Osteocyte (in vitro differentiated cells): ENCODE data around the gene MYOC. TPM values are rescaled to one million over a fixed set of nuclear protein-coding genes. Genes with fewer than 3 reads are reported as not detected.
"Not testable (repeated sequence)": the region's sequence is repeated elsewhere in the genome, so short reads cannot be mapped to it uniquely, and the experiment has no call there.

Source experiments
- DNase-seq: peaks from one replicate; pipeline ENCODE4 v3.0.0; 2021; ENCODE audit warnings: mixed read lengths; ENCODE audit not compliant: unreplicated experiment; ENCODE audit errors: extremely low spot score
- H3K27ac Mint-ChIP-seq: one replicate; pipeline ENCODE4 v1.8.0; 2021; ENCODE audit warnings: mild to moderate bottlenecking, mixed read lengths; ENCODE audit not compliant: unreplicated experiment
- H3K27me3 Mint-ChIP-seq: one replicate; pipeline ENCODE4 v1.8.0; 2021; ENCODE audit warnings: mixed read lengths; ENCODE audit not compliant: unreplicated experiment
- H3K36me3 Mint-ChIP-seq: one replicate; pipeline ENCODE4 v1.8.0; 2021; ENCODE audit warnings: mixed read lengths; ENCODE audit not compliant: unreplicated experiment
- H3K4me1 Mint-ChIP-seq: one replicate; pipeline ENCODE4 v1.8.0; 2021; ENCODE audit warnings: mixed read lengths; ENCODE audit not compliant: unreplicated experiment
- H3K4me3 Mint-ChIP-seq: one replicate; pipeline ENCODE4 v1.8.0; 2021; ENCODE audit warnings: mild to moderate bottlenecking, moderate library complexity, mixed read lengths; ENCODE audit not compliant: unreplicated experiment
- H3K9me3 Mint-ChIP-seq: one replicate; pipeline ENCODE4 v1.8.0; 2021; ENCODE audit warnings: mixed read lengths; ENCODE audit not compliant: unreplicated experiment
- CTCF ChIP-seq: fragments of 200-600 bp; sonication (generic); IDR thresholded peaks from 2 replicates; pipeline ENCODE4 v1.5.0; 2021; ENCODE audit warnings: antibody characterized with exemption, mild to moderate bottlenecking, moderate library complexity
- total RNA-seq: library from RNA; stranded (reverse); gene quantifications from 2 replicates; pipeline ENCODE4 v1.2.1, GENCODE V29; 2021

Gene MYOC
- total RNA-seq, 1 donor from 2014 or later = not detected

GRCh38 chr1:171627020-171627419 lies 25.5 kb downstream of the MYOC start:
- Mint-ChIP-seq H3K27me3 (peaks cover 18% of the 10 kb centered on the region), H3K4me1 (no peaks in the 10 kb centered on the region), H3K9me3 (no peaks in the 10 kb centered on the region), H3K27ac (no peak overlapping the region), H3K36me3 (no peaks in the 10 kb centered on the region), H3K4me3 (no peak overlapping the region)
- TF ChIP-seq CTCF = no peak
- no peak for DNase-seq

- H3K27ac Mint-ChIP-seq = no peak overlapping the region
- H3K27me3 Mint-ChIP-seq = peaks cover 21% of the 10 kb centered on the region
- TF ChIP-seq CTCF = no peak
- no peaks in the 10 kb centered on the region for H3K36me3 Mint-ChIP-seq
- no peak for DNase-seq
- H3K4me3 Mint-ChIP-seq = no peak overlapping the region
- no peaks in the 10 kb centered on the region for H3K4me1 Mint-ChIP-seq
- no peaks in the 10 kb centered on the region for H3K9me3 Mint-ChIP-seq
These were observed 27.3 kb downstream of the MYOC start for GRCh38 chr1:171625225-171625624.

GRCh38 chr1:171623651-171624331 lies 28.7 kb downstream of the MYOC start:
- no peak for TF ChIP-seq CTCF
- Mint-ChIP-seq H3K27me3 (peaks cover 19% of the 10 kb centered on the region), H3K27ac (no peak overlapping the region), H3K4me3 (no peak overlapping the region), H3K9me3 (no peaks in the 10 kb centered on the region), H3K36me3 (no peaks in the 10 kb centered on the region), H3K4me1 (no peaks in the 10 kb centered on the region)
- no peak for DNase-seq

- no peaks in the 10 kb centered on the region for H3K4me1 Mint-ChIP-seq
- no peak within 1 kb of the TSS for H3K27ac Mint-ChIP-seq
- H3K36me3 Mint-ChIP-seq = no peaks in the 10 kb centered on the region
- TF ChIP-seq CTCF = no peak
- H3K27me3 Mint-ChIP-seq = peaks cover 26% of the 10 kb centered on the region
- no peak for DNase-seq
- H3K4me3 Mint-ChIP-seq = no peak within 1 kb of the TSS
- no peaks in the 10 kb centered on the region for H3K9me3 Mint-ChIP-seq
These were observed 30.4 kb downstream of the MYOC start, which contains the start of gene MYOCOS for GRCh38 chr1:171622152-171622462. Gene MYOCOS (plus strand): TSS chr1:171622243. CDS start chr1:171623884, 1,641 bp downstream.

GRCh38 chr1:171616586-171616985 lies 35.9 kb downstream of the MYOC start:
- Mint-ChIP-seq H3K36me3 (no peaks in the 10 kb centered on the region), H3K27me3 (peaks cover 22% of the 10 kb centered on the region), H3K4me3 (no peak overlapping the region), H3K27ac (no peak overlapping the region), H3K4me1 (no peaks in the 10 kb centered on the region), H3K9me3 (no peaks in the 10 kb centered on the region)
- DNase-seq = no peak
- TF ChIP-seq CTCF = no peak

- not testable (repeated sequence) for H3K9me3 Mint-ChIP-seq, H3K36me3 Mint-ChIP-seq, DNase-seq, H3K27ac Mint-ChIP-seq, H3K4me3 Mint-ChIP-seq, H3K4me1 Mint-ChIP-seq
- peaks cover 17% of the 10 kb centered on the region for H3K27me3 Mint-ChIP-seq
These were observed 37.2 kb downstream of the MYOC start for GRCh38 chr1:171615122-171615906.
